Glutamatergic neuron (in vitro differentiated cells): ENCODE measurements around the gene NAA80. TPM values are rescaled to one million over a fixed set of nuclear protein-coding genes. Genes with fewer than 3 reads are reported as not detected.
A peak's percentile ranks its signal among the peaks of the same experiment; 100 is the strongest.

ENCODE experiments used
- DNase-seq: peaks from one replicate; pipeline ENCODE4 v3.0.0; 2022
- H3K27ac Mint-ChIP-seq: one replicate; pipeline ENCODE4 v1.8.0; 2020; ENCODE audit warnings: mild to moderate bottlenecking, mixed read lengths, inconsistent platforms; ENCODE audit not compliant: unreplicated experiment
- H3K27me3 Mint-ChIP-seq: one replicate; pipeline ENCODE4 v1.8.0; 2020; ENCODE audit warnings: mild to moderate bottlenecking, moderate library complexity, mixed read lengths, inconsistent platforms; ENCODE audit not compliant: unreplicated experiment
- H3K36me3 Mint-ChIP-seq: one replicate; pipeline ENCODE4 v1.8.0; 2020; ENCODE audit warnings: mild to moderate bottlenecking, mixed read lengths, inconsistent platforms; ENCODE audit not compliant: unreplicated experiment
- H3K4me1 Mint-ChIP-seq: one replicate; pipeline ENCODE4 v1.8.0; 2020; ENCODE audit warnings: mild to moderate bottlenecking, low read depth, mixed read lengths, inconsistent platforms; ENCODE audit not compliant: unreplicated experiment
- H3K4me3 Mint-ChIP-seq: one replicate; pipeline ENCODE4 v1.8.0; 2020; ENCODE audit warnings: mild to moderate bottlenecking, mixed read lengths, inconsistent platforms; ENCODE audit not compliant: unreplicated experiment
- H3K9me3 Mint-ChIP-seq: one replicate; pipeline ENCODE4 v1.8.0; 2020; ENCODE audit warnings: mild to moderate bottlenecking, moderate library complexity, mixed read lengths, inconsistent platforms; ENCODE audit not compliant: unreplicated experiment
- CTCF ChIP-seq: fragments of 200-600 bp; sonication (generic); IDR thresholded peaks from one replicate; pipeline ENCODE4 v1.5.0; 2021; ENCODE audit not compliant: partially characterized antibody, unreplicated experiment
- total RNA-seq: library from RNA; stranded (reverse); fragmentation: NEBNext Ultra II Directional; extraction: Animal tissue kit (Norgen Biotek cat#: 25700); gene quantifications from one replicate; pipeline ENCODE4 v1.2.1, GENCODE V29; 2021; ENCODE audit not compliant: unreplicated experiment

NAA80 gene
- total RNA-seq, 1 donor from 2014 or later: 13.3 TPM

- Mint-ChIP-seq H3K4me1 (peaks cover 13% of the 10 kb centered on the region), H3K27me3 (peaks cover 20% of the 10 kb centered on the region), H3K27ac (peak overlapping the region; percentile 88), H3K4me3 (peak overlapping the region; percentile 57), H3K36me3 (no peaks in the 10 kb centered on the region), H3K9me3 (peaks cover 15% of the 10 kb centered on the region)
- DNase-seq: no peak
- TF ChIP-seq CTCF: no peak
Observed at GRCh38 chr3:50261505-50261904, 37.7 kb downstream of the NAA80 start.

- H3K4me3 Mint-ChIP-seq: peak overlapping the region; percentile 57
- H3K36me3 Mint-ChIP-seq: no peaks in the 10 kb centered on the region
- DNase-seq: no peak
- peaks cover 13% of the 10 kb centered on the region for H3K4me1 Mint-ChIP-seq
- peak overlapping the region; percentile 88 for H3K27ac Mint-ChIP-seq
- peaks cover 14% of the 10 kb centered on the region for H3K9me3 Mint-ChIP-seq
- TF ChIP-seq CTCF: no peak
- H3K27me3 Mint-ChIP-seq: peaks cover 20% of the 10 kb centered on the region
Observed at GRCh38 chr3:50260942-50261441, 38.2 kb downstream of the NAA80 start.

- peak; percentile 97 for DNase-seq
- Mint-ChIP-seq H3K27ac (peak overlapping the region; percentile 96), H3K9me3 (peaks cover 14% of the 10 kb centered on the region), H3K36me3 (no peaks in the 10 kb centered on the region), H3K4me3 (peak overlapping the region; percentile 71), H3K27me3 (peaks cover 17% of the 10 kb centered on the region), H3K4me1 (peaks cover 10% of the 10 kb centered on the region)
- peak; percentile 98 for TF ChIP-seq CTCF
Observed at GRCh38 chr3:50260027-50260941, 38.9 kb downstream of the NAA80 start.

- peaks cover 10% of the 10 kb centered on the region for H3K4me1 Mint-ChIP-seq
- H3K27ac Mint-ChIP-seq: peak overlapping the region; percentile 96
- no peaks in the 10 kb centered on the region for H3K36me3 Mint-ChIP-seq
- H3K27me3 Mint-ChIP-seq: peaks cover 17% of the 10 kb centered on the region
- no peak for DNase-seq
- peaks cover 14% of the 10 kb centered on the region for H3K9me3 Mint-ChIP-seq
- no peak for TF ChIP-seq CTCF
- H3K4me3 Mint-ChIP-seq: peak overlapping the region; percentile 71
Observed at GRCh38 chr3:50259432-50260026, 39.7 kb downstream of the NAA80 start.
